Neural progenitor cell (in vitro differentiated cells): ENCODE measurements around the gene TAOK1.

Experiments used
- CTCF ChIP-seq: fragments of 200-600 bp; sonication (generic); IDR thresholded peaks from 2 replicates; pipeline ENCODE4 v1.5.1; 2017; ENCODE audit warnings: antibody characterized with exemption, mild to moderate bottlenecking
- EZH2 ChIP-seq: fragments of 200-600 bp; sonication (generic); IDR thresholded peaks from 2 replicates; pipeline ENCODE4 v1.6.1; 2017; ENCODE audit warnings: antibody characterized with exemption, mild to moderate bottlenecking, moderate library complexity

GRCh38 chr17:29407856-29408255 is 17.7 kb downstream of the TAOK1 start:
- TF ChIP-seq CTCF (no peak), EZH2 (no peak)
